Stimulated activated naive B cell treated with anti-CD40 and anti-IgM and Interleukin-4, amounts not matched to agents 10 μg/mL and 1 μg/mL and 100 μg/mL, for 72 hours (primary cell): ENCODE data around the gene LY6G5C.

Experiments
- ATAC-seq, 2 donors: fragments of 150-1000 bp; cut with Tn5 transposase; replicated peaks; 2 replicates each; pipeline ENCODE4 v1.10.0; 2021; ENCODE audit warnings: moderate library complexity in 1 of 2
- DNase-seq: peaks from one replicate; pipeline ENCODE4 v3.0.0; 2021
- H3K27ac Mint-ChIP-seq: one replicate; pipeline ENCODE4 v1.8.0; 2022; ENCODE audit warnings: mild to moderate bottlenecking, mixed read lengths
- H3K27me3 Mint-ChIP-seq, 2 donors: one replicate each; pipeline ENCODE4 v1.8.0; 2022; ENCODE audit warnings: mixed read lengths in 2 of 2
- H3K36me3 Mint-ChIP-seq, 2 donors: one replicate each; pipeline ENCODE4 v1.8.0; 2022; ENCODE audit warnings: mixed read lengths in 2 of 2, mild to moderate bottlenecking in 1 of 2
- H3K4me1 Mint-ChIP-seq, 2 donors: one replicate each; pipeline ENCODE4 v1.8.0; 2022; ENCODE audit warnings: mixed read lengths in 2 of 2, mild to moderate bottlenecking in 1 of 2
- H3K4me3 Mint-ChIP-seq, 2 donors: one replicate each; pipeline ENCODE4 v1.8.0; 2022; ENCODE audit warnings: mild to moderate bottlenecking in 2 of 2, mixed read lengths in 2 of 2, moderate library complexity in 1 of 2
- H3K9me3 Mint-ChIP-seq, 2 donors: one replicate each; pipeline ENCODE4 v1.8.0; 2022; ENCODE audit warnings: mixed read lengths in 2 of 2, mild to moderate bottlenecking in 1 of 2

The LY6G5C gene

DNA sequence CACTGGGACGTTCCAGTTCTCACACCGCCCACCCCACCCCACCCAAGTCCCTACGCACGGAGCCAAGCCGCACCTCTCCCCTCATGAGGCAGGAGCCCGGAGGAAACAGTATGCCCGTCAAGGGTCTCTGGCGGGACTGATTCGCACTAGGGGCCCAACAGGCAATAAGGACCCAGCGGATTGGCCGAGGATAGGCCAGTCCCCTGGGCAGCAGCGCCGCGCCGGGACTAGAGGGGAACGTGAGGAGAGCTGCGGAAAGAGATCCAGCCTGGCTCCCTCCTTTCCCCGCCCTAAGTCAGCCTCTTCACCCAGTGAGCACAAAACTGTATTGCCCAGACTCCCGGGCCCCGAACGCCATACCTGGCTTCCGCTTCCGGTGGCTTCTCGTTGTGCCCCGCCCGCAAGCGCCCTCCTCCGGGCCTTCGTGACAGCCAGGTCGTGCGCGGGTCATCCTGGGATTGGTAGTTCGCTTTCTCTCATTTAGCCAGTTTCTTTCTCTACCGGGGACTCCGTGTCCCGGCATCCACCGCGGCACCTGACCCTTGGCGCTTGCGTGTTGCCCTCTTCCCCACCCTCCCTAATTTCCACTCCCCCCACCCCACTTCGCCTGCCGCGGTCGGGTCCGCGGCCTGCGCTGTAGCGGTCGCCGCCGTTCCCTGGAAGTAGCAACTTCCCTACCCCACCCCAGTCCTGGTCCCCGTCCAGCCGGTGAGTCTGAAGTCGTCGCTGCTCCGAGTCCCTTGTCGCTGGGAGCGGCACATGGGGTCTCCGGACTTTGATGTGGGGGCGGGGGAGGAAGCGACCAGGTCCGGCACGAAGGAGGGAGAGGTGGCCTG, 15.1 kb downstream of the LY6G5C start, which contains the start of gene CSNK2B:
Gene CSNK2B (plus strand): TSS at position 580 of the 836 bp plus-strand sequence. CDS start 752 bp downstream, outside the sequence.
- peaks cover 45 to 77% of the 10 kb centered on the region in 2 donors for H3K4me1 Mint-ChIP-seq
- no peaks in the 10 kb centered on the region for H3K27me3 Mint-ChIP-seq
- H3K27ac Mint-ChIP-seq, result peak within 1 kb of the TSS; percentile 99
- no peaks in the 10 kb centered on the region for H3K9me3 Mint-ChIP-seq
- peak; percentile 81 to 83 for ATAC-seq
- peak; percentile 98 for DNase-seq
- H3K36me3 Mint-ChIP-seq, result peaks cover 54 to 75% of the 10 kb centered on the region in 2 donors
- H3K4me3 Mint-ChIP-seq, result peak within 1 kb of the TSS; percentile 98

DNA sequence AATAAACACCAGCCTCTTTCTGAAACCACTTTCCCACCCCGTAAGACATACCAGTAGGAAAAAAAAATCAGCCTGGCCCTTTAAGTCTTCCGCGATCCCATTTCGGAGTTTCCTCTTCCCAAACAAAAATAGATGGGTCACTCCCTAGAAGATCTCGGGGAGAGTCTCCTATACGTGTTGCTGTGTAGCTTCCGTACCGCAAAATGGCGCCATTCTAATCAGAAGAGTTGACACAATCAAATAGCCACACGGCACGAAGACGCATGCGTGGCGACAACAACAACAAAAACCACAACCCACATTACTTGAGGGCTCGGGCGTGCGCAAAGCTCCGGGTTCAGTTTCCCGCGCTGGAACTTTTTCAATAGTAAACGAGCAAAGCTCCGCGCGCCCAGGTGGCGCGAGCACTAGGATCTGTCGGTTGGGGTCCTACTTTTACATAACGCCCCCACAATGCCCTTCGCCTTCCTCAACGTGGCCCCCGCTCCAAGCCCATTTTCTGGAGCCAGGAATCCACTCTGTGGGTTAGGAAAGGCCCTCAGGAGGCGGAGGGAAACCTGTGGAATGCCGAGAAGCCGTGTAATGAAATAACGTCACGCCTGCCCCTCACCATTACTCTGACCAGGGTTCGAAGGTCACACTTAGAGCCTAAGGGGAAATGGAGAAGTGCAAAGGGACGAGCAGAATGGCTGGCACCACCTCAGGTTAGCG, 15.9 kb downstream of the LY6G5C start, which contains the start of gene GPANK1:
Gene GPANK1 (minus strand): TSS at position 208 of the 711 bp plus-strand sequence. CDS start 519 bp downstream, outside the sequence.
- Mint-ChIP-seq H3K27ac (peak within 1 kb of the TSS; percentile 99), H3K4me3 (peak within 1 kb of the TSS; percentile 98), H3K4me1 (peaks cover 45 to 79% of the 10 kb centered on the region in 2 donors), H3K27me3 (no peaks in the 10 kb centered on the region), H3K9me3 (no peaks in the 10 kb centered on the region), H3K36me3 (peaks cover 49 to 73% of the 10 kb centered on the region in 2 donors)
- DNase-seq, result peak; percentile 79
- ATAC-seq, result peak; percentile 45 to 47

DNA sequence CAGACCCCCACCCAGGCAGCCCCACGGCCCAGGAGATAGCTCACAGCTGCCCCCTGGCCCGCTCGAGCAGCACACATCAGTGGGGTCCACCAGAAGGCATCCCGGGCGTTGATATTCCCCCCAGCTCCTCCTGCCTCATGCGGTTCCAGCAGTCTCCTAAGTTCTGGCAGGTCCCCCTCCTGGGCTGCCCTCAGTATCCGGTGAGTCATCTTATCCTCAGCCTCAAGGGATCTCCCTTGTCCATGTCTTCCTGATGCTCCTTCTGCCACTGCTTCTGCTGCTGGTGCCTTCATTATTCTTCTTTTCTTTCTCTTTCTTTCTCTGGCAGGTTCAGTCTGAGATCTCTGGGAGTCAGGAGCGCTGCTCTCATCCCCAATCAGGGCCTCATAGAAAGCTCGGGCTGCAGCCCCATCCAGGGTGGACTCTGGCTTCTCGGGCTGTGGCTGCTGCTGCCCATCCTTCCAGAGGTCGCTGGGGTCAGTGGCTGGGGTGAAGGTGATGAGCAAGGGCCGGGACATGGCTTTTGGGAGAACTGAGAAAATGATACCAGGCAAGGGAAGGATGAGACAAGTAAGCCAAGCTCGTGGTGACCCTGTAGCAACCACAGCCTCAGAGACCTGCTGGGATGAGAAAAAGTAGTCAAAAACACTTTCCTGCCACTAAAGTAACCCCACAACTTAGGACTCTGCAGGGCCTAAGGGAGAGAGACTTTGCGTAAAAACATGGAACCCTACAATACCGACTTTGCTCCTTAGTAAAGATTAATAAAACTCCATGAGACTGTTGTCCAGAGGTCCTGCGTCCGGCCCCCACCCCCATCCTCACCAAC, 16.7 kb downstream of the LY6G5C start:
- Mint-ChIP-seq H3K27me3 (no peaks in the 10 kb centered on the region), H3K9me3 (no peaks in the 10 kb centered on the region), H3K27ac (peak overlapping the region; percentile 99), H3K4me3 (peak overlapping the region; percentile 98), H3K4me1 (peaks cover 53 to 85% of the 10 kb centered on the region in 2 donors), H3K36me3 (peaks cover 53 to 73% of the 10 kb centered on the region in 2 donors)
- no peak for ATAC-seq
- DNase-seq, result no peak

GRCh38 chr6:31663126-31663960, 17.5 kb downstream of the LY6G5C start:
- Mint-ChIP-seq H3K27me3 (no peaks in the 10 kb centered on the region), H3K27ac (peak overlapping the region; percentile 99), H3K4me1 (peaks cover 55 to 85% of the 10 kb centered on the region in 2 donors), H3K4me3 (peak overlapping the region; percentile 98), H3K9me3 (no peaks in the 10 kb centered on the region), H3K36me3 (peaks cover 55 to 73% of the 10 kb centered on the region in 2 donors)
- no peak for DNase-seq
- ATAC-seq, result no peak

GRCh38 chr6:31662124-31662723, 18.6 kb downstream of the LY6G5C start:
- peak overlapping the region; percentile 72 to 97 for H3K4me3 Mint-ChIP-seq
- ATAC-seq (no peak), DNase-seq (no peak)
- H3K27me3 Mint-ChIP-seq, result no peaks in the 10 kb centered on the region
- peaks cover 60 to 85% of the 10 kb centered on the region in 2 donors for H3K4me1 Mint-ChIP-seq
- H3K27ac Mint-ChIP-seq, result peak overlapping the region; percentile 63
- H3K9me3 Mint-ChIP-seq, result no peaks in the 10 kb centered on the region
- peaks cover 54 to 74% of the 10 kb centered on the region in 2 donors for H3K36me3 Mint-ChIP-seq

DNA sequence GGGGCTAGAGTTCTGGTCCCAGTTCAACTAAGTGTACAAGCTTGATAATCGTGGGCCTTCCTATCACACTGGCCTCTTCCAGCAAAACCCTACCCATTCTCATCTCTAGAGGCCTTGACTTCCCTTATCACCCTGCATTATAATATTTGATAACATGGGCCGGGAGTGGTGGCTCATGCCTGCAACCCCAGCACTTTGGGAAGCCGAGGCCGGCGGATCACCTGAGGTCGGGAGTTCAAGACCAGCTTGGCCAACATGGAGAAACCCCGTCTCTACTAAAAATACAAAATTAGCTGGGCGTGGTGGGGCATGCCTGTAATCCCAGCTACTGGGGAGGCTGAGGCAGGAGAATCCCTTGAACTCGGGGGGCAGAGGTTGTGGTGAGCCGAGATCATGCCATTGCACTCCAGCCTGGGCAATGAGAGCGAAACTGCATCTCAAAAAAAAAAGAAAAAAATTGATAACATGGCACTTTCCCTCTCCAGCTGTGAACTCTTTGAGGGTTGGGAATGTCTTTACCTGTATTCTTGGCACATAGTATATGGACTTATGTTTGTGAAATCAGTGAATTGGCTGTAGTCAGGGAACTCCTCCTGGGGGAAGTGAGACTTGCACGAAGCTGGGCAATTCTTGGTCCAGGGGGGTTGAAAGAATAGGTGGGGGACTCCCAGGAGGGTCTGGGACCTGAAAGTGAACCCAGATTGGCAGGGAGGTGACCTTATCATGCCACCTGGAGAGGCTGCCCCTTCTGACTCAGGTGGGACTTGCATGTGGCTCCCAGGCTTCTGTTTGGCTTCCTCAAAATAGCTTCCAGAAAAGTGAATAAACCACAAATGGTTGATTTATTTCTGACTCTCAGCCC, 19.4 kb downstream of the LY6G5C start:
- Mint-ChIP-seq H3K36me3 (peaks cover 54 to 72% of the 10 kb centered on the region in 2 donors), H3K4me1 (peaks cover 59 to 85% of the 10 kb centered on the region in 2 donors), H3K27me3 (no peaks in the 10 kb centered on the region), H3K27ac (peak overlapping the region; percentile 92), H3K4me3 (peak overlapping the region; percentile 95 to 97), H3K9me3 (no peaks in the 10 kb centered on the region)
- DNase-seq (peak; percentile 28), ATAC-seq (no peak)

DNA sequence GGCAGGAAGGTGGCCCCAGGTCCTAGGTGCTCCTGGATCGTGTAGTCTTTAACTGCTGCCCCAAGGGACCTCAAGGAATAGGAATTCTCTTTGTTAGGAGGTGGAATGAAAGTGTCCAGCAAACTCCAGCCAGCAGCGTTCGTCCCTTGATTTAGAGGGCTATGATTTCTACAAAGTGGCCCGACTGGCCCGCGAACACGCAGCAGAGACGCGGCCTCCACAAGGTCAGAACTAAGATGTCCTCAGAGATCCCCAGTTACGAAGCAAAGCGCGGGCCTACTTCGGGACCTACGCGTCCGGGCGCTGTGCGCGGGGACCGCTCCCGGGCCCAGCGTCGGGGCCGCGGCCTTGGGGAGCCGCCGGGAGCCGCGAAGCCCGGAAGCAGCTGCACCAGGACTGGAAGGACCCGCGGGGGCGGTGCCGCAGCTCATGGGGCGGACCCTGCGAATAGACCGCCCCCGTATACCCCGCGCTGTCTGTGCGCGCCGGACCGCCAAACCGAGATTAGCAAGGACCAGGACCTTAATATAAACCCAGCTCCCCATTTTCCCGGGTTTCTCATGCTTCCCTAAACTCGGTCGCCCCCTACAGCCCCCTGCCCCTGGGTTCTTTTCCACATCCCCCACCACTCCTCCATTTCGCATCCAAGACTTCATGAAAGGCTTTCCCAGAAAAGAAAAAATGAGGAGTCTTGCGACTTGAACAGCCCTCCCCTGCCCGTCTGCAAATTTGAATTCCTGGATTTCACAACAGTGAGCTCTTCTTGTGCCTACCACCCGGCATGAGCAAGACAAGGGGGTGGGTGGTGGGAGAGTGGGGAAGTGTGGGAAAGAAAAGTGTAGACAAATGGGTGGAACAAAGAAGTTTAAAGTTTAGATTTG, 20.2 kb downstream of the LY6G5C start, which contains the start of gene C6orf47:
Gene C6orf47 (minus strand): TSS at position 398 of the 881 bp plus-strand sequence. CDS start 831 bp downstream, outside the sequence.
- Mint-ChIP-seq H3K36me3 (peaks cover 56 to 73% of the 10 kb centered on the region in 2 donors), H3K9me3 (no peaks in the 10 kb centered on the region), H3K27ac (peak within 1 kb of the TSS; percentile 96), H3K4me3 (peak within 1 kb of the TSS; percentile 95 to 97), H3K4me1 (peaks cover 57 to 87% of the 10 kb centered on the region in 2 donors), H3K27me3 (no peaks in the 10 kb centered on the region)
- DNase-seq (peak; percentile 68), ATAC-seq (peak; percentile 64 to 73)

GRCh38 chr6:31659649-31660380, 21.1 kb downstream of the LY6G5C start:
- Mint-ChIP-seq H3K36me3 (peaks cover 59 to 75% of the 10 kb centered on the region in 2 donors), H3K27me3 (no peaks in the 10 kb centered on the region), H3K4me3 (peak overlapping the region; percentile 95 to 97), H3K27ac (peak overlapping the region; percentile 96), H3K4me1 (peaks cover 60 to 94% of the 10 kb centered on the region in 2 donors), H3K9me3 (no peaks in the 10 kb centered on the region)
- ATAC-seq, result peak; percentile 58 to 59
- DNase-seq, result peak; percentile 22

GRCh38 chr6:31658983-31659648, 21.8 kb downstream of the LY6G5C start:
- peaks cover 53 to 68% of the 10 kb centered on the region in 2 donors for H3K36me3 Mint-ChIP-seq
- peaks cover 55 to 87% of the 10 kb centered on the region in 2 donors for H3K4me1 Mint-ChIP-seq
- DNase-seq (no peak), ATAC-seq (no peak)
- peak overlapping the region; percentile 96 for H3K27ac Mint-ChIP-seq
- H3K9me3 Mint-ChIP-seq, result no peaks in the 10 kb centered on the region
- peak overlapping the region; percentile 95 to 97 for H3K4me3 Mint-ChIP-seq
- no peaks in the 10 kb centered on the region for H3K27me3 Mint-ChIP-seq

- ATAC-seq (no peak), DNase-seq (no peak)
- peak overlapping the region; percentile 77 for H3K27ac Mint-ChIP-seq
- no peaks in the 10 kb centered on the region for H3K9me3 Mint-ChIP-seq
- no peaks in the 10 kb centered on the region for H3K27me3 Mint-ChIP-seq
- H3K4me1 Mint-ChIP-seq, result peaks cover 50 to 78% of the 10 kb centered on the region in 2 donors
- peak overlapping the region; percentile 95 to 97 for H3K4me3 Mint-ChIP-seq
- H3K36me3 Mint-ChIP-seq, result peaks cover 46 to 59% of the 10 kb centered on the region in 2 donors
Observed at GRCh38 chr6:31658158-31658688, 22.6 kb downstream of the LY6G5C start.
